Bronchus fibroblast of lung (primary cell): Measurements from ENCODE around the gene SESTD1. TPM values are rescaled to one million over a fixed set of nuclear protein-coding genes. Genes with fewer than 3 reads are reported as not detected.

Experiments used
- total RNA-seq: library from RNA; depleted of rRNA; stranded (reverse); fragments of >200 nt; gene quantifications from 2 replicates; pipeline ENCODE4 v1.2.3, GENCODE V29; 2015

Gene SESTD1, protein sequence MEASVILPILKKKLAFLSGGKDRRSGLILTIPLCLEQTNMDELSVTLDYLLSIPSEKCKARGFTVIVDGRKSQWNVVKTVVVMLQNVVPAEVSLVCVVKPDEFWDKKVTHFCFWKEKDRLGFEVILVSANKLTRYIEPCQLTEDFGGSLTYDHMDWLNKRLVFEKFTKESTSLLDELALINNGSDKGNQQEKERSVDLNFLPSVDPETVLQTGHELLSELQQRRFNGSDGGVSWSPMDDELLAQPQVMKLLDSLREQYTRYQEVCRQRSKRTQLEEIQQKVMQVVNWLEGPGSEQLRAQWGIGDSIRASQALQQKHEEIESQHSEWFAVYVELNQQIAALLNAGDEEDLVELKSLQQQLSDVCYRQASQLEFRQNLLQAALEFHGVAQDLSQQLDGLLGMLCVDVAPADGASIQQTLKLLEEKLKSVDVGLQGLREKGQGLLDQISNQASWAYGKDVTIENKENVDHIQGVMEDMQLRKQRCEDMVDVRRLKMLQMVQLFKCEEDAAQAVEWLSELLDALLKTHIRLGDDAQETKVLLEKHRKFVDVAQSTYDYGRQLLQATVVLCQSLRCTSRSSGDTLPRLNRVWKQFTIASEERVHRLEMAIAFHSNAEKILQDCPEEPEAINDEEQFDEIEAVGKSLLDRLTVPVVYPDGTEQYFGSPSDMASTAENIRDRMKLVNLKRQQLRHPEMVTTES
- 4.6 and 12.3 TPM in 2 replicates for total RNA-seq

DNA sequence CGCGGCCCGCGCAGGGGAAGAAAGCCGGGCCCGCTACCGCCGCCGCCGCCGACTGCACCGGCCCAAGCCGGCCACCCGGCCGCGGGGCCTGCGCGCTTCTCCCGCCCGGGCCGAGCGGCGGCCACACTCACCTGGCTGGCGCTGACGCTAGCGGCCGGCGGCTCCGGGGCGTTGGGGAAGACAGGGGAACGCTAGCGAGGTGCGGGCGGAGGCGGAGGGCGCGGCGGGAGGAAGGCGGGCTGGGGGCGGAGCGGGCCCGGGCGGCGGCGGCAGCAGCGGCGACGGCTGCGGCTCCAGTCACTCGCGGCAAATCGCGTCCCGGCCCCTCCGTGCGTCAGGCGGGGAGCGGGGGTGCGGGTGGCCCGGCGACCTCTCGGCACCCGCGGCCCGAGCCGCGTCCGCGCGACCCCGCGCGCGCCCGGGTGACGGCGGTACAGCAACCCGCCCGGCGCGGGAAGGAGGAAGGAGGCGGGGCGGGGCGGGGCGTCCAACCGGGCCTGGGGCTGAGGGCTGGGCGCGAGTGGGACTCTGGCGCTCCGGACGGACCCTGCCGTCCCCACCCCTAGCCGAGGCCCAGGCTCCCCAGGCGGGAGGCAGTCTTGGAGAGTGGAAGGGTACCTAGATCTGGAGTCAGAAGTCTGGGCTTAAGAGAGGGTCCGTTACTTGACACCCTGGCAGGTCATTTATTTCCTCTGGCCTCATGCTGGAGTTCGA lies at the start of gene SESTD1:
SESTD1 (minus strand) TSS at position 465 of the 714 bp plus-strand sequence. CDS start 72,991 bp downstream, outside the sequence.

Other genes with a start within 250 kb of the SESTD1 start
- not detected in 2 replicates for gene CCDC141, start 214.7 kb downstream of the SESTD1 start, total RNA-seq